Tibial nerve (tissue), 4 donors: Measurements from ENCODE around the gene TMEM181.

Experiments
- CTCF ChIP-seq, 5 experiments: fragments of 200-600 bp in 3 of 5; fragments of 450-650 bp in 2 of 5; sonication (generic) in 3 of 5; IDR thresholded peaks; one replicate each; pipeline ENCODE4 v1.5.1; 2016 to 2019; ENCODE audit warnings: antibody characterized with exemption in 5 of 5, mild to moderate bottlenecking in 3 of 5, moderate library complexity in 2 of 5
- EP300 ChIP-seq, 2 donors: sonication (generic); formaldehyde crosslinking; IDR thresholded peaks; one replicate each; pipeline ENCODE4 v1.6.1; 2017; ENCODE audit warnings: antibody characterized with exemption in 2 of 2, mild to moderate bottlenecking in 1 of 2
- POLR2A ChIP-seq, 2 donors: fragments of 450-650 bp; IDR thresholded peaks; one replicate each; pipeline ENCODE4 v1.6.1; 2017; ENCODE audit warnings: antibody characterized with exemption in 2 of 2, mild to moderate bottlenecking in 2 of 2, moderate library complexity in 2 of 2

GRCh38 chr6:158517038-158517437 is 42.9 kb upstream of the TMEM181 start:
- TF ChIP-seq EP300 (IDR thresholded peaks at IDR 0.05) (no peak), POLR2A (IDR thresholded peaks at IDR 0.05) (no peak), CTCF (IDR thresholded peaks at IDR 0.05) (no peak)
